ENCODE data around the gene PRKD3.
"Not testable (repeated sequence)": the region's sequence is repeated elsewhere in the genome, so short reads cannot be mapped to it uniquely, and the experiment has no call there.

Gene PRKD3

GRCh38 chr2:37316181-37316580 lies 8.5 kb downstream of the PRKD3 start:
- no peak for DNase-seq (ENCODE audit: low read depth)

GRCh38 chr2:37315364-37315763 lies 9.3 kb downstream of the PRKD3 start:
- no peak for DNase-seq (ENCODE audit: low read depth)

GRCh38 chr2:37307500-37307899 lies 17.1 kb downstream of the PRKD3 start:
- DNase-seq (ENCODE audit: low read depth), result no peak

- no peak for DNase-seq (ENCODE audit: low read depth)
These were observed 18.6 kb downstream of the PRKD3 start for GRCh38 chr2:37306024-37306423.

- DNase-seq (ENCODE audit: low read depth), result no peak
These were observed 21.9 kb downstream of the PRKD3 start for GRCh38 chr2:37302701-37303252.

GRCh38 chr2:37301408-37301807 lies 23.2 kb downstream of the PRKD3 start:
- no peak for DNase-seq (ENCODE audit: low read depth)

GRCh38 chr2:37300578-37300977 lies 24.1 kb downstream of the PRKD3 start:
- DNase-seq (ENCODE audit: low read depth), result no peak

- no peak for DNase-seq (ENCODE audit: low read depth)
These were observed 24.5 kb downstream of the PRKD3 start for GRCh38 chr2:37300146-37300545.

GRCh38 chr2:37297632-37298031 lies 27.0 kb downstream of the PRKD3 start:
- no peak for DNase-seq (ENCODE audit: low read depth)

- DNase-seq (ENCODE audit: low read depth), result no peak
These were observed 29.1 kb downstream of the PRKD3 start for GRCh38 chr2:37295469-37296073.

GRCh38 chr2:37294858-37295257 lies 29.8 kb downstream of the PRKD3 start:
- not testable (repeated sequence) for DNase-seq (ENCODE audit: low read depth)

- no peak for DNase-seq (ENCODE audit: low read depth)
These were observed 33.0 kb downstream of the PRKD3 start for GRCh38 chr2:37291680-37292079.

- DNase-seq (ENCODE audit: low read depth), result no peak
These were observed 36.7 kb downstream of the PRKD3 start for GRCh38 chr2:37287966-37288365.

GRCh38 chr2:37284381-37284780 lies 40.3 kb downstream of the PRKD3 start:
- DNase-seq (ENCODE audit: low read depth), result no peak

- DNase-seq (ENCODE audit: low read depth), result peak; percentile 60
These were observed 41.4 kb downstream of the PRKD3 start for GRCh38 chr2:37283207-37283606.

GRCh38 chr2:37282746-37283145 lies 41.9 kb downstream of the PRKD3 start:
- no peak for DNase-seq (ENCODE audit: low read depth)

GRCh38 chr2:37281916-37282315 lies 42.7 kb downstream of the PRKD3 start:
- no peak for DNase-seq (ENCODE audit: low read depth)

- DNase-seq (ENCODE audit: low read depth), result no peak
These were observed 48.3 kb downstream of the PRKD3 start for GRCh38 chr2:37276291-37276690.

Data from GM04504 (cell line).